ENCODE data around the gene CTPS1. TPM values are rescaled to one million over a fixed set of nuclear protein-coding genes. Genes with fewer than 3 reads are reported as not detected.
A peak's percentile ranks its signal among the peaks of the same experiment; 100 is the strongest.

The CTPS1 gene
- polyA plus RNA-seq, result 17.8 TPM

- peaks cover 13 to 18% (median 13%) of the 10 kb centered on the region in 3 donors for H3K4me1 Mint-ChIP-seq
- H3K36me3 Mint-ChIP-seq, result peaks cover 2% of the 10 kb centered on the region
- peak within 1 kb of the TSS; percentile 85 to 95 (median 92) for H3K27ac Mint-ChIP-seq
- H3K27me3 Mint-ChIP-seq, result no peaks in the 10 kb centered on the region
- no peaks in the 10 kb centered on the region for H3K9me3 Mint-ChIP-seq
- peak within 1 kb of the TSS; percentile 91 to 98 (median 97) for H3K4me3 Mint-ChIP-seq
These were observed at the start of gene CTPS1 for GRCh38 chr1:40979241-40980067. CTPS1 (plus strand) TSS chr1:40979696; CDS start chr1:40983291, 3,595 bp downstream.

- H3K9me3 Mint-ChIP-seq, result no peaks in the 10 kb centered on the region
- no peak overlapping the region for H3K27ac Mint-ChIP-seq
These were observed 49.1 kb upstream of the CTPS1 start for GRCh38 chr1:40930174-40930964.

GRCh38 chr1:40931601-40932000 lies 47.9 kb upstream of the CTPS1 start:
- Mint-ChIP-seq H3K4me1 (peaks cover 0 to 3% (median 0%) of the 10 kb centered on the region in 3 donors), H3K36me3 (no peaks in the 10 kb centered on the region), H3K27ac (no peak overlapping the region), H3K9me3 (no peaks in the 10 kb centered on the region), H3K27me3 (peaks cover 9% of the 10 kb centered on the region), H3K4me3 (no peak overlapping the region)

More at GRCh38 chr1:40930174-40930964, 49.1 kb upstream of the CTPS1 start:
- Mint-ChIP-seq H3K27me3 (peaks cover 7% of the 10 kb centered on the region), H3K4me3 (no peak overlapping the region), H3K4me1 (peaks cover 0 to 3% (median 0%) of the 10 kb centered on the region in 3 donors), H3K36me3 (no peaks in the 10 kb centered on the region)

- Mint-ChIP-seq H3K4me1 (peaks cover 0 to 3% (median 0%) of the 10 kb centered on the region in 3 donors), H3K9me3 (no peaks in the 10 kb centered on the region), H3K4me3 (no peak overlapping the region), H3K27me3 (peaks cover 9% of the 10 kb centered on the region), H3K27ac (no peak overlapping the region), H3K36me3 (no peaks in the 10 kb centered on the region)
These were observed 47.5 kb upstream of the CTPS1 start for GRCh38 chr1:40932006-40932405.

GRCh38 chr1:40936931-40937339 lies 42.6 kb upstream of the CTPS1 start:
- Mint-ChIP-seq H3K4me1 (peaks cover 0 to 3% (median 0%) of the 10 kb centered on the region in 3 donors), H3K9me3 (no peaks in the 10 kb centered on the region), H3K4me3 (no peak overlapping the region), H3K36me3 (no peaks in the 10 kb centered on the region), H3K27ac (no peak overlapping the region), H3K27me3 (peaks cover 2% of the 10 kb centered on the region)

- H3K4me3 Mint-ChIP-seq, result no peak overlapping the region
- H3K27ac Mint-ChIP-seq, result no peak overlapping the region
- H3K36me3 Mint-ChIP-seq, result no peaks in the 10 kb centered on the region
- peaks cover 0 to 3% (median 0%) of the 10 kb centered on the region in 3 donors for H3K4me1 Mint-ChIP-seq
- H3K9me3 Mint-ChIP-seq, result no peaks in the 10 kb centered on the region
- H3K27me3 Mint-ChIP-seq, result peaks cover 4% of the 10 kb centered on the region
These were observed 41.1 kb upstream of the CTPS1 start for GRCh38 chr1:40938393-40938792.

GRCh38 chr1:40939320-40940059 lies 40.0 kb upstream of the CTPS1 start:
- Mint-ChIP-seq H3K4me3 (no peak overlapping the region), H3K27me3 (peaks cover 7% of the 10 kb centered on the region), H3K4me1 (no peaks in the 10 kb centered on the region), H3K9me3 (no peaks in the 10 kb centered on the region), H3K27ac (no peak overlapping the region), H3K36me3 (no peaks in the 10 kb centered on the region)

GRCh38 chr1:40944326-40944725 lies 35.2 kb upstream of the CTPS1 start:
- H3K27ac Mint-ChIP-seq, result no peak overlapping the region
- no peak overlapping the region for H3K4me3 Mint-ChIP-seq
- no peaks in the 10 kb centered on the region for H3K36me3 Mint-ChIP-seq
- H3K4me1 Mint-ChIP-seq, result no peaks in the 10 kb centered on the region
- H3K9me3 Mint-ChIP-seq, result peaks cover 2 to 7% (median 2%) of the 10 kb centered on the region in 3 donors
- peaks cover 14% of the 10 kb centered on the region for H3K27me3 Mint-ChIP-seq

- Mint-ChIP-seq H3K27me3 (peaks cover 14% of the 10 kb centered on the region), H3K4me1 (no peaks in the 10 kb centered on the region), H3K9me3 (peaks cover 2 to 7% (median 2%) of the 10 kb centered on the region in 3 donors), H3K27ac (no peak overlapping the region), H3K4me3 (no peak overlapping the region), H3K36me3 (no peaks in the 10 kb centered on the region)
These were observed 34.6 kb upstream of the CTPS1 start for GRCh38 chr1:40944841-40945430.

GRCh38 chr1:40945491-40945973 lies 34.0 kb upstream of the CTPS1 start:
- no peak overlapping the region for H3K4me3 Mint-ChIP-seq
- peaks cover 18% of the 10 kb centered on the region for H3K27me3 Mint-ChIP-seq
- H3K9me3 Mint-ChIP-seq, result peaks cover 2 to 7% (median 2%) of the 10 kb centered on the region in 3 donors
- H3K36me3 Mint-ChIP-seq, result no peaks in the 10 kb centered on the region
- no peaks in the 10 kb centered on the region for H3K4me1 Mint-ChIP-seq
- no peak overlapping the region for H3K27ac Mint-ChIP-seq

GRCh38 chr1:40948741-40949443 lies 30.6 kb upstream of the CTPS1 start:
- Mint-ChIP-seq H3K4me1 (peaks cover 0 to 2% (median 1%) of the 10 kb centered on the region in 3 donors), H3K27me3 (peaks cover 27% of the 10 kb centered on the region), H3K27ac (peak overlapping the region in 1 of 3 donors; percentile 65), H3K4me3 (peak overlapping the region in 1 of 4 donors; percentile 85), H3K9me3 (peaks cover 2 to 7% (median 2%) of the 10 kb centered on the region in 3 donors), H3K36me3 (no peaks in the 10 kb centered on the region)

GRCh38 chr1:40949563-40949962 lies 29.9 kb upstream of the CTPS1 start:
- Mint-ChIP-seq H3K27ac (no peak overlapping the region), H3K9me3 (peaks cover 2 to 7% (median 2%) of the 10 kb centered on the region in 3 donors), H3K4me3 (no peak overlapping the region), H3K36me3 (no peaks in the 10 kb centered on the region), H3K4me1 (peaks cover 0 to 2% (median 1%) of the 10 kb centered on the region in 3 donors), H3K27me3 (peaks cover 28% of the 10 kb centered on the region)

- no peak overlapping the region for H3K4me3 Mint-ChIP-seq
- no peak overlapping the region for H3K27ac Mint-ChIP-seq
- no peaks in the 10 kb centered on the region for H3K36me3 Mint-ChIP-seq
- peaks cover 37% of the 10 kb centered on the region for H3K27me3 Mint-ChIP-seq
- H3K9me3 Mint-ChIP-seq, result peaks cover 0 to 5% (median 2%) of the 10 kb centered on the region in 3 donors
- peaks cover 0 to 2% (median 1%) of the 10 kb centered on the region in 3 donors for H3K4me1 Mint-ChIP-seq
These were observed 27.4 kb upstream of the CTPS1 start for GRCh38 chr1:40951943-40952743.
